C4-2B (cell line): ENCODE measurements around the gene CORIN.

ENCODE experiments used
- ZFX ChIP-seq: fragments of 450-650 bp; IDR thresholded peaks from 2 replicates; pipeline ENCODE4 v1.6.1; 2017
- TF ChIP-seq, protein P1 (sequence below): fragments of 450-650 bp; conservative IDR thresholded peaks from 2 replicates; pipeline ENCODE4 v1.5.1; 2017; ENCODE audit warnings: mild to moderate bottlenecking

DNA sequence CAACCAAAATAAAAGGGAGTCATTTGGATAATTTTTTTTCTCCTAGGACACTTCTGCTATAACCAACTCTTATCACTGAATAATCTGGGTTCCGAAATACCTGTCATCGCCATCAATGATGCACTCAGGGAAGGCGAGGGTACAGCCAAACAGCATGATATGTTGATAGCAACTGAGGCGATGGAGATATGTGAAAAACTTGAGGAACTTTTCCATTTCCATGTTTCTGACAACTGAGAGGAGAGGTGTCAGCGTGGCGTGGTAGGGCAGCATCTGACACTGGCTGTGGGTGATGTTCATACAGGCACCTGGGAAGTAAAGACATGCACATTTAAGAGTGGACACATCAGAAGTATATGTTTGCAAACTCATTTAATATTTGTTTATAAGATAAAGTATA lies 74.6 kb downstream of the CORIN start:
- TF ChIP-seq, protein P1, sequence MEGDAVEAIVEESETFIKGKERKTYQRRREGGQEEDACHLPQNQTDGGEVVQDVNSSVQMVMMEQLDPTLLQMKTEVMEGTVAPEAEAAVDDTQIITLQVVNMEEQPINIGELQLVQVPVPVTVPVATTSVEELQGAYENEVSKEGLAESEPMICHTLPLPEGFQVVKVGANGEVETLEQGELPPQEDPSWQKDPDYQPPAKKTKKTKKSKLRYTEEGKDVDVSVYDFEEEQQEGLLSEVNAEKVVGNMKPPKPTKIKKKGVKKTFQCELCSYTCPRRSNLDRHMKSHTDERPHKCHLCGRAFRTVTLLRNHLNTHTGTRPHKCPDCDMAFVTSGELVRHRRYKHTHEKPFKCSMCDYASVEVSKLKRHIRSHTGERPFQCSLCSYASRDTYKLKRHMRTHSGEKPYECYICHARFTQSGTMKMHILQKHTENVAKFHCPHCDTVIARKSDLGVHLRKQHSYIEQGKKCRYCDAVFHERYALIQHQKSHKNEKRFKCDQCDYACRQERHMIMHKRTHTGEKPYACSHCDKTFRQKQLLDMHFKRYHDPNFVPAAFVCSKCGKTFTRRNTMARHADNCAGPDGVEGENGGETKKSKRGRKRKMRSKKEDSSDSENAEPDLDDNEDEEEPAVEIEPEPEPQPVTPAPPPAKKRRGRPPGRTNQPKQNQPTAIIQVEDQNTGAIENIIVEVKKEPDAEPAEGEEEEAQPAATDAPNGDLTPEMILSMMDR, result no peak
- TF ChIP-seq ZFX, result no peak
